Measurements from ENCODE around the gene DPP6.
"Not testable (repeated sequence)": the region's sequence is repeated elsewhere in the genome, so short reads cannot be mapped to it uniquely, and the experiment has no call there.

DNA sequence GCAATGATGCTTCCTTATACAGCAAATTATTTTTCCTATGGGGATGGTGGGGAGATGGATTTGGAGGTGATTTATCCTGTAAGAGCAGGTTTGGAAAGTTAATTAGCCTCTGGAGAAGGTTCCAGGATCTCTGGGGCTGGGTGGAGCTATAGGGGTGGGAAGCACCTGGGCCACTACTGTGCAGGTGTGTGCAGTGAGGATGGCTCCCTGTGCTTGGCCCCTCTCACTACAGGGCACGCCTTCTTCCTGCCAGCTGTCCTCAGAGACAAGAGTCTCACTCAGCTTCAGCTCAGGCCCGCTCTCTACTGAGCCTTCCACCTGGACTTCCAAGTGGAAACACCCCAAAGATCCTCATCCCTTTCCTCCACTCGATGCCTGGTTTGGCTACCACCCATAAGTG lies 111.4 kb downstream of the DPP6 start:
- not testable (repeated sequence) for TF ChIP-seq POLR2AphosphoS5 (IDR thresholded peaks at IDR 0.05; ENCODE audit: borderline replicate concordance, low read depth, low read length); EZH2 (IDR thresholded peaks at IDR 0.05); FOXP2 (optimal IDR thresholded peaks at IDR 0.05; ENCODE audit: control extremely low read depth, extremely low read length, insufficient read depth)
